NCI-H2029 treated with DMSO at 0.1 percent for 48 hours (cell line): ENCODE data around the gene TGIF2LX.
"Not testable (repeated sequence)": the region's sequence is repeated elsewhere in the genome, so short reads cannot be mapped to it uniquely, and the experiment has no call there.

Experiments used
- DNase-seq: peaks from one replicate; lab custom pipeline; 2025; lab: John Stamatoyannopoulos, UW

Gene TGIF2LX

GRCh38 chrX:89921665-89922064 is at the start of gene TGIF2LX:
TGIF2LX (plus strand) TSS chrX:89921908; CDS start chrX:89922086, 178 bp downstream.
- DNase-seq: not testable (repeated sequence)

GRCh38 chrX:89922338-89922934 is 728 bp downstream of the TGIF2LX start:
- DNase-seq: not testable (repeated sequence)

GRCh38 chrX:89943077-89943476 is 21.4 kb downstream of the TGIF2LX start:
- not testable (repeated sequence) for DNase-seq

GRCh38 chrX:89965588-89965987 is 43.9 kb downstream of the TGIF2LX start:
- DNase-seq: not testable (repeated sequence)
